Heart left ventricle (tissue), 13 donors: Measurements from ENCODE around the gene SPIRE1.

Experiments used
- POLR2A ChIP-seq, 2 donors: fragments of 450-650 bp; IDR thresholded peaks; one replicate each; pipeline ENCODE4 v1.6.1; 2017; ENCODE audit warnings: antibody characterized with exemption in 2 of 2, mild to moderate bottlenecking in 2 of 2, moderate library complexity in 2 of 2
- TF ChIP-seq, protein P1 (sequence below), 12 donors: fragments of 200-600 bp; sonication (generic) in 4 of 12; IDR thresholded peaks; one replicate each; pipeline versions ENCODE4 v1.5.0 to v1.8.0; 2018 to 2022; ENCODE audit warnings: antibody characterized with exemption in 12 of 12, mild to moderate bottlenecking in 5 of 12
- donor health status: ischemic (EF 13 %, LVEDD 7.1; RV severe dilation, severe dysfunction).
- donor health status: DM: no; HTN: yes; CAD: no.
- donor health status: DM: no; HTN: no; CAD: no.
- donor health status: ischemic (EF 25% LVEDD 6.9; RV normal size, moderate dysfunction).
- donor health status: ischemic (EF 25% LVEDD 5.7; RV mildly dilated, moderate dysfunction).
- donor health status: ischemic (EF 35%, LVEDD 5.7; RV mildly dilated, moderate dysfunction).
- donor health status: nonischemic (EF 11% LVEDD 7.7; RV severe dilation, severe dysfunction).
- donor health status: DM: yes; HTN: yes; CAD: no.
- donor health status: PGD.
- donor health status: ischemic (EF 29% LVEDD 5.4; RV normal size, mild dysfunction).
- donor health status: nonischemic (EF 23%, LVEDD 6.1; RV moderate dilation, normal function).

DNA sequence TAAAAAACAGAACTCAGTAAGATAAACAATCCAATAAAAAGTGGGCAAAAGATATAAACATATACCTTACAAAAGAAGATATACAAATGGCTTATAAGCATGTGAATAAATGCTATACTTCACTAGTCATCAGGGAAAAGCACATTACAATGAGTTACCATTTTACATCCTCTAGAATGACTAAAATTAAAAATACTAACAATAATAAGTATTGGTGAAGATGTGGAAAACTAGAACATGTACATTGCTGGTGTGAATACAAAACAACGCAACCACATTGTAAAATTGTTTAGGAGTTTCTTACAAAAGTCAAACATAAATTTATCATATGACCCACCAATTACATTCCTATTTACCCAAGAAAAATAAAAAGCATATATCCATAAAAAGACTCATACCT, 80.1 kb downstream of the SPIRE1 start:
- TF ChIP-seq, protein P1, sequence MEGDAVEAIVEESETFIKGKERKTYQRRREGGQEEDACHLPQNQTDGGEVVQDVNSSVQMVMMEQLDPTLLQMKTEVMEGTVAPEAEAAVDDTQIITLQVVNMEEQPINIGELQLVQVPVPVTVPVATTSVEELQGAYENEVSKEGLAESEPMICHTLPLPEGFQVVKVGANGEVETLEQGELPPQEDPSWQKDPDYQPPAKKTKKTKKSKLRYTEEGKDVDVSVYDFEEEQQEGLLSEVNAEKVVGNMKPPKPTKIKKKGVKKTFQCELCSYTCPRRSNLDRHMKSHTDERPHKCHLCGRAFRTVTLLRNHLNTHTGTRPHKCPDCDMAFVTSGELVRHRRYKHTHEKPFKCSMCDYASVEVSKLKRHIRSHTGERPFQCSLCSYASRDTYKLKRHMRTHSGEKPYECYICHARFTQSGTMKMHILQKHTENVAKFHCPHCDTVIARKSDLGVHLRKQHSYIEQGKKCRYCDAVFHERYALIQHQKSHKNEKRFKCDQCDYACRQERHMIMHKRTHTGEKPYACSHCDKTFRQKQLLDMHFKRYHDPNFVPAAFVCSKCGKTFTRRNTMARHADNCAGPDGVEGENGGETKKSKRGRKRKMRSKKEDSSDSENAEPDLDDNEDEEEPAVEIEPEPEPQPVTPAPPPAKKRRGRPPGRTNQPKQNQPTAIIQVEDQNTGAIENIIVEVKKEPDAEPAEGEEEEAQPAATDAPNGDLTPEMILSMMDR (IDR thresholded peaks at IDR 0.05) = no peak
- no peak for TF ChIP-seq POLR2A (IDR thresholded peaks at IDR 0.05)
